HepG2 (cell line): Measurements from ENCODE around the gene PAMR1. TPM values are rescaled to one million over a fixed set of nuclear protein-coding genes. Genes with fewer than 3 reads are reported as not detected.

Experiments
- ZNF570 ChIP-seq: sonication (generic); formaldehyde crosslinking; IDR thresholded peaks from 2 replicates; pipeline ENCODE4 v1.4.0; 2020; ENCODE audit warnings: mild to moderate bottlenecking, missing genetic modification reagents, borderline replicate concordance
- ZNF800 ChIP-seq: sonication (generic); formaldehyde crosslinking; IDR thresholded peaks from 2 replicates; pipeline ENCODE4 v1.4.0; 2020; ENCODE audit warnings: missing genetic modification reagents
- polyA plus RNA-seq, 8 experiments: library from polyadenylated mRNA; depleted of rRNA in 3 of 8; stranded (reverse) in 7 of 8; unstranded in 1 of 8; fragments of >200 nt; fragmentation: Illumina TruSeq in 4 of 8; extraction: Trizol in 4 of 8; gene quantifications; 2 replicates each; pipeline versions ENCODE4 v1.2.1 to v1.2.3, GENCODE V29; 2011 to 2016; ENCODE audit warnings: low read depth in 4 of 8, missing spikeins in 1 of 8, mixed read lengths in 1 of 8; ENCODE audit not compliant: insufficient read depth in 1 of 8
- total RNA-seq, 5 experiments: library from RNA; depleted of rRNA; stranded (reverse); fragments of >200 nt; fragmentation: Illumina TruSeq; extraction: Trizol; gene quantifications; 2 replicates each; pipeline ENCODE4 v1.2.3, GENCODE V29; 2016; ENCODE audit warnings: low read depth in 1 of 5

PAMR1 gene
- total and polyA plus RNA-seq, 2 of the 13 experiments (the other 11 are each of a cell fraction or from before 2014, with no cell fraction given) = not detected

GRCh38 chr11:35383953-35384352, 141.5 kb downstream of the PAMR1 start (continued):
- no peak for TF ChIP-seq ZNF800 (CRISPR knock-in tag)
- no peak for TF ChIP-seq ZNF570 (CRISPR knock-in tag)

Other genes starting within 250 kb of the PAMR1 start
- 16.5 and 23.2 TPM in 2 replicates for gene SLC1A2, start 106.1 kb downstream of the PAMR1 start, total RNA-seq (2016; rRNA removed; fragmentation: Illumina TruSeq; extraction: Trizol)
- 43.2 and 47.1 TPM in 2 replicates for gene SLC1A2, start 106.1 kb downstream of the PAMR1 start, polyA plus RNA-seq (2011; rRNA removed)
- gene FJX1, start 92.8 kb upstream of the PAMR1 start, total RNA-seq (2016; rRNA removed; fragmentation: Illumina TruSeq; extraction: Trizol) = 0.44 and 0.82 TPM in 2 replicates
- 0.10 and 0.40 TPM in 2 replicates for gene FJX1, start 92.8 kb upstream of the PAMR1 start, polyA plus RNA-seq (2011; rRNA removed)
- gene TRIM44, start 137.2 kb upstream of the PAMR1 start, total RNA-seq (2016; rRNA removed; fragmentation: Illumina TruSeq; extraction: Trizol) = 22.7 and 25.6 TPM in 2 replicates
- gene TRIM44, start 137.2 kb upstream of the PAMR1 start, polyA plus RNA-seq (2011; rRNA removed) = 50.3 and 51.3 TPM in 2 replicates